Vagina (tissue), 2 donors: ENCODE data around the gene FAM161B. TPM values are rescaled to one million over a fixed set of nuclear protein-coding genes. Genes with fewer than 3 reads are reported as not detected.
"Not testable (repeated sequence)": the region's sequence is repeated elsewhere in the genome, so short reads cannot be mapped to it uniquely, and the experiment has no call there.

ENCODE experiments used
- DNase-seq, 2 donors: peaks; one replicate each; pipeline ENCODE4 v3.0.0-alpha.2; 2017; ENCODE audit errors: extremely low spot score in 2 of 2
- H3K27ac ChIP-seq: fragments of 200-600 bp; sonication (generic); one replicate; pipeline ENCODE4 v1.5.1; 2019
- H3K27me3 ChIP-seq: fragments of 200-600 bp; sonication (generic); one replicate; pipeline ENCODE4 v1.5.1; 2019
- H3K36me3 ChIP-seq, 2 donors: fragments of 200-600 bp; sonication (generic); one replicate each; pipeline ENCODE4 v1.5.1; 2017 to 2019
- H3K4me1 ChIP-seq: fragments of 200-600 bp; sonication (generic); one replicate; pipeline ENCODE4 v1.5.1; 2019
- H3K4me3 ChIP-seq, 2 donors: fragments of 200-600 bp; sonication (generic); 1 replicate in 1 of 2; 2 replicates in 1 of 2; pipeline ENCODE4 v1.5.1; 2016 to 2019
- H3K9me3 ChIP-seq: fragments of 200-600 bp; sonication (generic); one replicate; pipeline ENCODE4 v1.5.1; 2019
- POLR2A ChIP-seq, 2 donors: fragments of 450-650 bp; IDR thresholded peaks; one replicate each; pipeline ENCODE4 v1.6.1; 2017; ENCODE audit warnings: antibody characterized with exemption in 2 of 2, mild to moderate bottlenecking in 2 of 2, moderate library complexity in 2 of 2
- POLR2AphosphoS5 ChIP-seq, 2 donors: sonication (generic); formaldehyde crosslinking; IDR thresholded peaks; one replicate each; pipeline ENCODE4 v1.9.0; 2017; ENCODE audit warnings: antibody characterized with exemption in 2 of 2, mild to moderate bottlenecking in 2 of 2, low read depth in 1 of 2; ENCODE audit not compliant: insufficient read depth in 1 of 2
- intact Hi-C: fragments of 100-400 bp; cut with DNase I; formaldehyde crosslinking; loops from one replicate; pipeline ENCODE4 v1.15.1; 2023
- total RNA-seq: library from RNA; depleted of rRNA; stranded (reverse); fragments of >200 nt; gene quantifications from one replicate; pipeline ENCODE4 v1.2.3, GENCODE V29; 2016
- TF ChIP-seq, protein P1 (sequence below), 3 experiments: fragments of 450-650 bp in 2 of 3; fragments of 200-600 bp in 1 of 3; sonication (generic) in 1 of 3; IDR thresholded peaks; one replicate each; pipeline ENCODE4 v1.5.1; 2017 to 2019; ENCODE audit warnings: antibody characterized with exemption in 3 of 3, mild to moderate bottlenecking in 2 of 3, moderate library complexity in 2 of 3

FAM161B gene
- total RNA-seq, 1 donor from 2014 or later, result 5.2 TPM

DNA sequence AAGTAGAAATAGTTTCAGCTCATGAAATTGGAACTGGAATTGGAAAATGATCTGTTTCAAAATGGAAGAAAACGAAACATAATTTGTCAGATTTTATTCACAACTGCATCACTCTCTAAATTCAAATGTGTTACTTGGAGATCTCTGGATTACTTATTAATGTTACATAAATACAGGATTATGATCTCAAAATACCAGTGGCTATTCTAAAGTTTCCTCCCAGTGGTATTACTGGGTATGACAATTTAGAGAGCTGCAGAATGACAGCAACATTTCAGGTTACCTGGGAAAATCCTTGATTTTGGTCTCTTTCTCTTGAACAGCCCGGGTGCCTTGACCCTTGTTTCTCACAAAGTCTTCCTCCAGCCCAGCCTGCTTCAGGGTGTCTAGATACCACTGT, 14.2 kb downstream of the FAM161B start:
- H3K27ac ChIP-seq, result no peak overlapping the region
- H3K36me3 ChIP-seq, result peaks cover 0 to 61% of the 10 kb centered on the region in 2 donors
- DNase-seq, result no peak
- no peak overlapping the region for H3K4me3 ChIP-seq
- no peak for TF ChIP-seq POLR2A (IDR thresholded peaks at IDR 0.05)
- no peak for TF ChIP-seq POLR2AphosphoS5 (IDR thresholded peaks at IDR 0.05; ENCODE audit: insufficient read depth in 1 of 2, low read depth in 1 of 2)
- TF ChIP-seq, protein P1, sequence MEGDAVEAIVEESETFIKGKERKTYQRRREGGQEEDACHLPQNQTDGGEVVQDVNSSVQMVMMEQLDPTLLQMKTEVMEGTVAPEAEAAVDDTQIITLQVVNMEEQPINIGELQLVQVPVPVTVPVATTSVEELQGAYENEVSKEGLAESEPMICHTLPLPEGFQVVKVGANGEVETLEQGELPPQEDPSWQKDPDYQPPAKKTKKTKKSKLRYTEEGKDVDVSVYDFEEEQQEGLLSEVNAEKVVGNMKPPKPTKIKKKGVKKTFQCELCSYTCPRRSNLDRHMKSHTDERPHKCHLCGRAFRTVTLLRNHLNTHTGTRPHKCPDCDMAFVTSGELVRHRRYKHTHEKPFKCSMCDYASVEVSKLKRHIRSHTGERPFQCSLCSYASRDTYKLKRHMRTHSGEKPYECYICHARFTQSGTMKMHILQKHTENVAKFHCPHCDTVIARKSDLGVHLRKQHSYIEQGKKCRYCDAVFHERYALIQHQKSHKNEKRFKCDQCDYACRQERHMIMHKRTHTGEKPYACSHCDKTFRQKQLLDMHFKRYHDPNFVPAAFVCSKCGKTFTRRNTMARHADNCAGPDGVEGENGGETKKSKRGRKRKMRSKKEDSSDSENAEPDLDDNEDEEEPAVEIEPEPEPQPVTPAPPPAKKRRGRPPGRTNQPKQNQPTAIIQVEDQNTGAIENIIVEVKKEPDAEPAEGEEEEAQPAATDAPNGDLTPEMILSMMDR (IDR thresholded peaks at IDR 0.05), result no peak
- no peaks in the 10 kb centered on the region for H3K9me3 ChIP-seq
- H3K4me1 ChIP-seq, result no peaks in the 10 kb centered on the region
- no peaks in the 10 kb centered on the region for H3K27me3 ChIP-seq
- intact Hi-C loops, result no loop called here

DNA sequence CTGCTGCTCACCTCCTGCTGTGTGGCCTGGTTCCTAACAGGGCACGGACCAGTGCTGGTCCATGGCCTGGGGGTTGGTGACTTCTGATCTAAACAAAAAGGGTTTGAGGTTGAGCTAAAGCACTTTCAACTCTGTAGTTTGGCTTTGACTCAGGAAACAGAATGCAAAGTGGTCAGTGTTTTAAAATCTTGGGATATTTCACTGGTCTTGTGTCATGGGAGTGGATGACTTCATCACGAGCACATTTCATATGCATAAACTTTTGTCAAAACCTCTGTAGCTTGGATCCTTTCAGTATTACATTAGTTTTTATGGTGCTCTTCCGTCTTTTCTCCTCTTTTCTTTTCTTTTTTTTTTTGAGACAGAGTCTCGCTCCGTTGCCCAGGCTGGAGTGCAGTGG, 25.6 kb downstream of the FAM161B start:
- intact Hi-C loops, result no loop called here
- Histone ChIP-seq H3K4me3 (no peak overlapping the region), H3K27me3 (no peaks in the 10 kb centered on the region), H3K4me1 (no peaks in the 10 kb centered on the region), H3K9me3 (no peaks in the 10 kb centered on the region), H3K36me3 (peaks cover 0 to 95% of the 10 kb centered on the region in 2 donors), H3K27ac (no peak overlapping the region)
- no peak for TF ChIP-seq POLR2A (IDR thresholded peaks at IDR 0.05)
- TF ChIP-seq, protein P1 (IDR thresholded peaks at IDR 0.05), result no peak
- no peak for DNase-seq

DNA sequence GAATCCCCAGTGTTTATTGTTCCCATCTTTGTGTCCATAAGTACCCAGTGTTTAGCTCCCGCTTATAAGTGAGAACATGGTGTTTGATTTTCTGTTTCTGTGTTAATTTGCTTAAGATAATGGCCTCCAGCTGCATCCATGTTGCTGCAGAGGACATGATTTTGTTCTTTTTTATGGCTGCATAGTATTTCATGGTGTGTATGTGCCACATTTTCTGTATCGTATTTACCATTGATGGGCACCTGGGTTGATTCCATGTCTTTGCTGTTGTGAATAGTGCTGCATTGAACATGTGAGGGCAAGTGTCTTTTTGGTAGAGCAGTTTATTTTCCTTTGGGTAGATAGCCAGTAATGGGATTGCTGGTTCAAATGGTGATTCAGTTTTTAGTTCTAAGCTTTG, 30.4 kb downstream of the FAM161B start:
- H3K27me3 ChIP-seq, H3K4me1 ChIP-seq, H3K9me3 ChIP-seq, H3K4me3 ChIP-seq, intact Hi-C loops, DNase-seq, H3K27ac ChIP-seq: not testable (repeated sequence)
- peaks cover 0 to 54% of the 10 kb centered on the region in 2 donors for H3K36me3 ChIP-seq

DNA sequence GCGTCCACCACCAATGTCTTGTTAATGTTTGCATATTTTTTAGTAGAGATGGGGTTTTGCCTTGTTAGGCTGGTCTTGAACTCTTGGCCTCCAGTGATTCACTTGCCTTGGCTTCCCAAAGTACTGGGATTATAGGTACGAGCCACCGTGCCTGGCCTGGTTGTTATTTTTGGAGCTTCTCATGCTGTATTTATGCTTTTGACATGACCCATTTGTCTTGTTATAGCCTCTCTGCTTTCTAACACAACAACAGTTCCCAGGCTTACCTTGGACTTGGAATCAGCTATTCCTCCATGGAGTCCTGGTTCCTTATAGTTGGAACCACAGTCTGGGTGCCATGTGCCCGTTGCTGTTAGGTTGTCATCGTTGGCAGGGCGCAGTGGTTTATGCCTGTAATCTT, 33.6 kb downstream of the FAM161B start:
- Histone ChIP-seq H3K9me3 (no peaks in the 10 kb centered on the region), H3K4me1 (no peaks in the 10 kb centered on the region), H3K27ac (no peak overlapping the region), H3K36me3 (peaks cover 5 to 44% of the 10 kb centered on the region in 2 donors), H3K4me3 (no peak overlapping the region), H3K27me3 (no peaks in the 10 kb centered on the region)
- intact Hi-C loops, result no loop called here
- no peak for DNase-seq
- TF ChIP-seq, protein P1 (IDR thresholded peaks at IDR 0.05), result no peak

DNA sequence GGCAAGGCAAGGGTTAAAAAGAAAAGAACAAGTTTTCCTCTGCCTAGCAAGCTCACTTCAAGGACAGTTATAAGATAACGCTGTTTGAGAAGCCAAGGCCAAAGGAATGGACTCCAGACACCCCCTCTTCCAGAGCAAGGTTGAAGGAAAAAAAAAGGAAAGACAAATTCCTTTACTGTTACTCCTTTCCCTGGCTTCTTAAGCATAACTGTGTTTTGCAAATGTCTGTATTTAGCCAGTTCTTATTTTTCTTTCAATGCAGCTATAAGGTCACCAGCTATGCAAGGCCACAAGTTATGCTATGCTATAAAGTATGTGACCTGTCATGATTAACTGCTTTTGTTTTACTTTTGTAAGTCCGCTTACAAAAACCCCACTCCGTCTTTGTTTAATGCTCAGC, 36.6 kb downstream of the FAM161B start:
- intact Hi-C loops, result no loop called here
- H3K36me3 ChIP-seq, result peaks cover 5 to 51% of the 10 kb centered on the region in 2 donors
- no peaks in the 10 kb centered on the region for H3K27me3 ChIP-seq
- no peaks in the 10 kb centered on the region for H3K9me3 ChIP-seq
- TF ChIP-seq POLR2A (IDR thresholded peaks at IDR 0.05), result no peak
- TF ChIP-seq, protein P1 (IDR thresholded peaks at IDR 0.05), result no peak
- no peak for TF ChIP-seq POLR2AphosphoS5 (IDR thresholded peaks at IDR 0.05; ENCODE audit: insufficient read depth in 1 of 2, low read depth in 1 of 2)
- no peak for DNase-seq
- H3K27ac ChIP-seq, result no peak overlapping the region
- H3K4me1 ChIP-seq, result no peaks in the 10 kb centered on the region
- no peak overlapping the region for H3K4me3 ChIP-seq

DNA sequence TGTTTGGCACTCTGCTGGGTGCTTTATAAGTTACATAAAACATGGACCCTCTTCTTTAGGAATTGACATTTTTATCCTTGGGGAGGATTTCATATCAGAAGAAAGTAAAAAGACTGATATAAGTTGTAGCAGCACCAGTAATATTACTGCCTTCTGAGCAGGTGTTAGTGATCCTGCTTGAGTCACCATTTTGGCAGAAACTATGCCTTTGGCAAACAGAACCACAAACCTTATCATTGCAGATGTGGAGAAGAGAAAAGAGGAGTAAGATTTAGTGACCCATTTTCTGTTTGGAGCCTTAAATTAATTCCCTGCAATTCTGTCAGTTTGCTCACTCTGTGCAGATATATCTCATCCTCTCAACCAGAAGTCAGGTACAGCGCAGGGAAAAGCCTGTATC, 40.2 kb downstream of the FAM161B start:
- Histone ChIP-seq H3K27ac (no peak overlapping the region), H3K36me3 (peaks cover 5 to 83% of the 10 kb centered on the region in 2 donors), H3K4me1 (no peaks in the 10 kb centered on the region), H3K4me3 (no peak overlapping the region), H3K27me3 (no peaks in the 10 kb centered on the region), H3K9me3 (no peaks in the 10 kb centered on the region)
- no peak for TF ChIP-seq POLR2A (IDR thresholded peaks at IDR 0.05)
- TF ChIP-seq, protein P1 (IDR thresholded peaks at IDR 0.05), result no peak
- DNase-seq, result no peak
- intact Hi-C loops, result no loop called here
